CD1c-positive myeloid dendritic cell (primary cell): ENCODE data around the gene AGBL4.
A peak's percentile ranks its signal among the peaks of the same experiment; 100 is the strongest.

Experiments
- DNase-seq: peaks from one replicate; pipeline ENCODE4 v3.0.0-alpha.2; 2016; ENCODE audit errors: extremely low spot score

AGBL4 gene

GRCh38 chr1:48889082-48889481 is 1134.7 kb downstream of the AGBL4 start:
- DNase-seq, result no peak

- DNase-seq, result no peak
These were observed 1136.0 kb downstream of the AGBL4 start for GRCh38 chr1:48887796-48888195.

- DNase-seq, result no peak
These were observed 1141.7 kb downstream of the AGBL4 start for GRCh38 chr1:48882020-48882419.

DNA sequence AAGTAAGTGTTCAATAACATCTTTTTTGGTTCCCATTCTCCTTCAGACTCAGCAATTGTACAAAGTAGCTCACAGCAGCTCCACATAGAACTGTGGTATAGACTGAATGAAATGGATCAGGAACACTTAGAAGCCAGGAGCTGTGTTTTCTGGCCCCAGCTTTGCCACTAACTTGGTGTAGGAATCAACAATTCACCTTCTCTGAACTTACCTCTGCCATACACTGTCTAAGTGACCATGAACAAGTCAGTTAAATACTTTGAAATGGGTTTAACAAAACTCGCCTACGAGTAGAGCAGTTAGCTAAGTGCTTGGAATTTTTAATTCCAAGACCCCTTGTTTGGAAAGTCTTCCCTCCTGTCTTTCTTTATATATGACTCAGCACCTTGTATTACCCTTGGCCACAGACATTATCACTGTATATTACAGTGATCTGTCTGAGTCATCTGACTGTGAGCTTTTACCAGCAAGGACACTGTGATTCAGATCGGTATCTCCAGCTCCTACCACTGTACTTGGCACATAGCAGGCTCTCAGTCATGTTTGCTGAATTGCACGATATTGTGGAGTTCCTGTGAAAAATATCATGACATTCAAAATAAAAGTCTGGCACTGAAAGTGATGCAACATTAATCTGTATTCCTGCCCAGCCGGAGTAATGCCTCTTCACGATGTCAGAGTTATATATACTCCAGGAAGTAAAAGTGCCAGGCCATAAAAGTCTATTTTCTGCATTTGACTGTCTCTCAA is 1145.4 kb downstream of the AGBL4 start:
- DNase-seq, result no peak

DNA sequence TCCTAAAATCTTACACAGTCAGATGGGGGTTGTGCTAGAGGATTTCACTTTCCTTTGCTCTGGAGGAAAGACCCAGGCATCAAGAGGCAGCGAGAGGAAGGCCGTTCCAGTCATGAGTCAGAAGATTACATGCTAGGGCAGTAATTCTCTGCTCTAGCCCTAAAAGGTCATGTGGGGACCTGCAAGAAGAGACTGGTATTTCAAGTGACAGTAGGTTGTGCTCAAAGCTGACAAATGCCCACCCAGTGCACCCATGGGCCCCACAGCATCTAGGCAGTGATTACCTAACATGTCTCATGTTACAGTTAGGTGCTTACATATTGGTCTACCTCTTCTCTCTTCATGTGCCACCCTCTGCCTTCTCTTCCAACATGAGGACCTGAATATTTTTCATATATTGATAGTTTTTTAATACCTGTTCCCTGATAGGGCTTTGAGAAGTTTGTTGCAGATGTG is 1147.4 kb downstream of the AGBL4 start:
- no peak for DNase-seq

DNA sequence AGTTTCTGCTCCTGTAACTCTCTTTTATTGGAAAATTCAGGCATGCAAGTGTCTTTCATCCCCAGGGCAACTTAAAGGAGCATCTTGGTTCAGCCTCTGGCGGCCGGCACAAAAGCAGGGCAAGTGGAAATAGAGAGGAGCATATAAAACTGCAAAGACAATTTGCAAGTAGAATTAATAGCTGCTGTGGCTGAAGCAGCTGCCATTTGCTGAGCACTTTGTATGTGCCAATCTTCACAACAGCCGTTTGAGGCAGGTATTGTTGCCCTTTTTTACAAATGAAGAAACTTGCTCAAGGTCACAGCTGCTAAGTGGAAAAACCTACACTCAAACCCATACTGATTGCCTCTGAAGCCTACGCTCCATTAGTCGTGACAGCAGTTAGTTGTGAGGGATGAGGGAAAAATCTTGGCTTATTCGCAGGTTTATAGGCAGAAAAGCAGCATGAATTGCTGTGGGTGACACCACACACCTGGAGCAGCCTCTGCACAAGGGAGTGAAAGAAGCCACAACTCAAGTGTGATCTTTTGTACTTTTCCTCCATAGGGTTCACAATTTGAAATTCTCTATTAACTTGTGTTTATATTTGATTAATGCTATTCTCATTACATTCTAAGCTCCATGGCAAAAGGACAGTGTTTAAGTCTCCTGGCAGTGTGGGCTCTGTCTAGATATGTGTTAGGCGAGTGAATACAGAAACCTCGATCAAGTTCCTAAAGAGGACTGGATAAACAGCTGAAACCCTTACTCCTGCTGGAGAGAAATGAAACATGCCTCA is 1148.0 kb downstream of the AGBL4 start:
- no peak for DNase-seq

- no peak for DNase-seq
These were observed 1149.8 kb downstream of the AGBL4 start for GRCh38 chr1:48873944-48874343.

DNA sequence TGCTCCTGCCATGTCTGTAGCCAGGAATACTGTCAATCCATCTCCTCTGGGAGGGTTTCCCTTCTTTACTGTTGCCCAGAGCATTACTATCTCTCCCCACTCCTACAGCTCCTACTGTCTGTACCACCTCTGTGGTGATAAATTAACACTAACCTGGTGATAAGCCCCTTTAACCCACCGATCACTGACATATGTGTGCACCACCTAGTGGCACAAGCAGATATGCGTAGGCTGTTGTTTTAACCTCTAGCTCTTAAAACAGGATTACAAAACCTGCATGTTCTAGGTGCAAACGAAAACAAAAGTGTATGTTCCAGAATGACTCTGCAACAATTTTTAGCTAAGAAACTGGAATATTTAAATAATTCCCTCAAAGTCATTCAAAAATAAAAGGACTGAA is 1153.2 kb downstream of the AGBL4 start:
- DNase-seq, result no peak

- DNase-seq, result no peak
These were observed 1154.4 kb downstream of the AGBL4 start for GRCh38 chr1:48869116-48869893.

- DNase-seq, result no peak
These were observed 1158.8 kb downstream of the AGBL4 start for GRCh38 chr1:48864913-48865312.

- no peak for DNase-seq
These were observed 1164.3 kb downstream of the AGBL4 start for GRCh38 chr1:48859456-48859855.

DNA sequence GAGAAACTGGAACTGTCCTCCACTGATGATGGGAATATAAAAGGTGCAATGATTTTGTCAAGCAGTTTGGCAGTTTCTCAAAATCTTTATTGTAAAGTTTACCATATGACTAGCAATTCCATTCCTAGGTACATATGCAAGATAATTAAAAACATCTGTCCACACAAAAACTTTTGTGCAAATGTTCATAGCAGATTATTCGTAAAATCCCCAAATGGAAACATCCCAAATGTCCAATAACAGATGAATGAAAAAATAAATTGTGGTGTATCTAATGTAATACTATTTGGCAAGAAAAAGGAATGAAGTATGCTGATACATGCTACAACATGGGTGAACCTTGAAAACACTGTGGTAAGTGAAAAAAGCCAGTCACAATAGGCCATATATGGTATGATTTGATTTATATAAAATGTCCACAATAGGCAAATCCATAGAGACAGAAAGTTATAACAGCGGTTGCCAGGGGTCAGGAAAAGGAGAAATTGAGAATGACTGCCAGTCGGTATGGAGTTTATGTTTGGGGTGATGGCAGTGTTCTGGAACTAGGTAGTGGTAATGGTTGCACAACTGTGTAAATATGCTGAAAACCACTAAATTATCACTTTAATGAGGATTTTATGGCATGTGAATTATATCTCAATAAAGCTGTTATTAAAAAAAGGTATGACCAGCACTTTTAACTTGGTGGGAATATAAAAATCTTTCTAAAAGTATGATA is 1165.4 kb downstream of the AGBL4 start:
- DNase-seq, result no peak

- DNase-seq, result no peak
These were observed 1170.7 kb downstream of the AGBL4 start for GRCh38 chr1:48853006-48853405.

- DNase-seq, result peak; percentile 1
These were observed 1172.1 kb downstream of the AGBL4 start for GRCh38 chr1:48851638-48852037.

DNA sequence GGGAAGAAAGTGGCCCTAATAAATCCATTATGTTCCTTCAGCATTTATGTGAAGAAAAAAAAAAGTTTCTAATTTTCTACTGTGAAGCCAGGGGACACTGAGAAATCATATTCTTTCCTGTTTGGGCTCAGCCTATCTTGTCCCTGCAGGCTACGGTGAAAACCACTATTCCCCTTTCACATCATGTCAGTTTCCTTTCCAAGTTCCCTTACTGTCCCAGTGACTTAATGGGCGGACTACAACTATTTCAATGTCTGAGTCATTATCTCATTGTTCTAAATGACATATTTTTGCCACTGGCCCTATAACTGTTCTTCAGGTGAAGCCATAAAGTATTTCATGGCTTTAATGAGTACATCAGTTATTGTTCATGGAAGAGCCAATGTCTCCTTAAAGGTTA is 1175.7 kb downstream of the AGBL4 start:
- DNase-seq, result peak; percentile 41

GRCh38 chr1:48846441-48846840 is 1177.3 kb downstream of the AGBL4 start:
- no peak for DNase-seq

DNA sequence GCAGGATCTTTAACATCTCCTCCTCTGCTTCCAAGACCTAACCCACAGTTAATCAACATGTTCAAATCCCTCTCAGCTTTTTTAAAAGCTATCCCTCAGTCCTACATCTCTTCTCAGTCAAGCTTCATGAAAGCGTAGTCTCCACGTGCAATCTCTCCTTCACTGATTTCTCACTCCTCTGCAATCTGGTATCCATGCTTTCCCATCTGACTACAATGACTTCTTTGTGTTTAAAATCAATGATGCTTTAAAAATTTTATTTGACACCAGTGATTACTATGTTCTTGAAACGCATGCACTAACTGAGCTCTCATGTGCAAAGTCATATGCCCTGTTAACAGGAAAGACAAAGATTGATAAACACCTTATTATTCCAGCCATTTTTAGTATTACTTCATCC is 1179.6 kb downstream of the AGBL4 start:
- DNase-seq, result no peak

DNA sequence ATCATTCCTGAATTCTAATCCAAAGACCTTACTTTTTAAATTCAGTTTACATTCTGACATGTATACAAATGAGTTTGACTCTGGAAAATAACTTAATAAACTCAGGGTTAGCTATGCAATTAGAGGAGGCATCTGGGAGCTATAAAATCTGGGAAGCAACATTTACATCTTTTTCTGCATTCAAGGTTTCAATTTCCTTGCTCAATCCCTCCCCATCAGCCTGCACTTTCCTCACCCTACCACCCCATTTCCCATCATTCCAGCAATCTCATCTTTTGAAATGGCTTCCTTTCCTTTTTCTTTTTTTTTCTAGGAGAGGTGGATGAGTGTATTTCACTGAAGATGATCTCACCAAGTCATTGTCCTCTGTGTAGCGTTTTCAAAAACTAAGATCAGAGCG is 1181.8 kb downstream of the AGBL4 start:
- DNase-seq, result no peak

DNA sequence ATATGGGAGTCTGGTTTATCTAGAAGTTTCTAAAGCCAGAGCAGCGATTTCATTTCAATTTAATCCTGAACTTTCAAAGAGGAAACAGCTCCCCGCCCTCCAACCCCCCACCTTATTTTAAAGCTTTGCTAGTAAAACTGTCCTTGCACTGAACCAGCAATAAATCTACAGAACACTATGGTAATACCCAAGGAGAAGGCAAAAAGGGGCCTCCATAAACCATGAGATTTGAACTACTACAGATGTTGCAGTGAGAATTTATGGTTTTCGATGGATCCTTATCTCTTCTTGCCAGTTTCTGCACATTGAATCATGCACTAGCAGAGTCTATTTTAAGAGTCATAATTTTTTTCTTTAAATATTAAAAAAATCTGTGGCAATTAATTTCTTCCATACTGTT is 1182.3 kb downstream of the AGBL4 start:
- DNase-seq, result no peak

DNA sequence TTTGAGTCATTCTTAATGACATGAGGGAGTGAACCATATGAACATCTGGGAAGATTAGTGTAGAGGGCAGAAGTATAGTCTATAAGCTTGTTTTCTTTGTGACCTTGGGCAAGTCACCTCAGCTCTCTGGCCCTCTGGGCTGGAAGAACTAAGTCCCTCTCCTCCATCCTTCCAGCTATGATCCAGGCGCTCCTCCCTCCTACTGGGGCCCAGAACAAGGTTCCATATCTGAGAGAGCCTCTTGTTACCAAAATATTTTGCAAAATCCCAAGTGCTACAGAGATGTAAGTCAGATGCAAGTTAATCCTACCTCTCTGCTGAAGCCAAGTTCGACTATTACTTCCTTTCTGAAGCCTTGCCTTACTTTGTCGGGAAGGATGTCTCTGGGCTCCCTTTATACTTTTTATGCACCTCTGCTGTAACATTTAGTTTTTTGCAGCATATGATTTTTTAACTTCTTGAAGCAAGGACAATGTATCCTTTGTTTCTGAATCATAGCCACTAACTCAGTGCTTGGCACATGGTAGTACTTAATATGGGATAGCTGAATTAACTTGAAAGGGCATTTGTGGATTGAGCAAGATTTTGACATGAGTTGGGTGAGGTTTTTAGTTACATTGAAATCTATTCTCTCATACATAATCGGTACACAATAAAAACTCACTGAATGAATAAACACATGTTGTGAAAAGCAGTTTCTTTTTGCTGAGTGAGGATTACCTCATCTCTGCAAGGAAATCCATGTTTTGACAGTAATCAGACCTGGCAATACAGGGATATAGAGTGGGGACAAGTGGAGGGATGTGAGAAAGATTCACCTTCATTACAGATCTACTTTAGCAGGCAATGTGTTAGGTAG is 1192.4 kb downstream of the AGBL4 start:
- DNase-seq, result no peak

- DNase-seq, result no peak
These were observed 1193.0 kb downstream of the AGBL4 start for GRCh38 chr1:48830715-48831114.
